GM19023 (cell line): ENCODE results near the gene APRT.
"Not testable (repeated sequence)": the region's sequence is repeated elsewhere in the genome, so short reads cannot be mapped to it uniquely, and the experiment has no call there.

Experiments used
- ATAC-seq: cut with Tn5 transposase; IDR thresholded peaks from one replicate; pipeline ENCODE4 v1.9.1; 2021; ENCODE audit warnings: mild to moderate bottlenecking, moderate library complexity; ENCODE audit not compliant: unreplicated experiment

The APRT gene

DNA sequence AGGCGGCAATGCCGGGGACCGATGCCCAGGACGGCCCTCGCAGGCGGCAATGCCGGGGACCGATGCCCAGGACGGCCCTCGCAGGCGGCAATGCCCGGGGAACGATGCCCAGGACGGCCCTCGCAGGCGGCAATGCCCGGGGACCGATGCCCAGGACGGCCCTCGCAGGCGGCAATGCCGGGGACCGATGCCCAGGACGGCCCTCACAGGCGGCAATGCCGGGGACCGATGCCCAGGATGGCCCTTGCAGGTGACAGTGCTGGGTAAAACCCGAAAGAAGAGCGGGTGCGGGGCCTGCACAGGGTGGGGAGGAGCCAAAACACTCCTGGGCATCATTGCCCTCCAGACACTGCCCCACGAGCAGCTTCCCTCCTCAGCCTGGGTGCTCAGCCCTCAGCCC lies 11.9 kb upstream of the APRT start:
- ATAC-seq, result not testable (repeated sequence)

- ATAC-seq, result no peak
Measured at GRCh38 chr16:88822281-88823040, 10.7 kb upstream of the APRT start.

DNA sequence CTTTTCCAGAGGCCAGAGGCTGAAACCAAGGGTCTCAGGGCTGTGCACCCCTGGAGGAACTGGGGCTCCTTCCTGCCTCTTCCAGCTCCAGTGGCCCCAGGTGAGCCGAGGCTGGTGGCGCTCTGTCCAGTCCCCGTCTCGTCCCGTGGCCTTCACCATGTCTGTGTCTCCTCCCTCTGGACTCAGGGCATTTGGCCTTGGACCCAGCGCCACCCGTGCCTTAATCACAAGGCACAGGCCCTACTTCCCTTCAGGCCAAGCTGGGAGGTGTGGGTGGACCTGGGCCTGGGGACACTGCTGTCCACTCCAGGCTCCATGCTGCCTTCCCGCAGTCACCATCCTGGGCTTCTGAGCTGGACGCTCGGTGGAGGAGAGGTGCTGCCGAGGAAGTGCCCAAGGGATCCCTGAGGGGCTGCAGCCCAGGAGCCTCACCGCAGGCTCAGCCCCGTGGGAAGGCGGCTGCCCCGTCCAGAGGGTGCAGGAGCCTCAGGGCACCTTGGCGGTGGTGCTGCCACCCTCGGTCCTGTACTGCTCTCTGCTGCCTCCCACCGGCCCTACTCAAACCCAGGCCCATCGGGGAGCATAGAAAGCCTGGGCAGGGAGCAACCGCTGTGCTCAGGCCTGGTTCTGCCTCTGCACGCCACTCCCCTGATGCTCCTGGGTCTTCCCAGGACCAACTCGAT lies 9.6 kb upstream of the APRT start:
- no peak for ATAC-seq

DNA sequence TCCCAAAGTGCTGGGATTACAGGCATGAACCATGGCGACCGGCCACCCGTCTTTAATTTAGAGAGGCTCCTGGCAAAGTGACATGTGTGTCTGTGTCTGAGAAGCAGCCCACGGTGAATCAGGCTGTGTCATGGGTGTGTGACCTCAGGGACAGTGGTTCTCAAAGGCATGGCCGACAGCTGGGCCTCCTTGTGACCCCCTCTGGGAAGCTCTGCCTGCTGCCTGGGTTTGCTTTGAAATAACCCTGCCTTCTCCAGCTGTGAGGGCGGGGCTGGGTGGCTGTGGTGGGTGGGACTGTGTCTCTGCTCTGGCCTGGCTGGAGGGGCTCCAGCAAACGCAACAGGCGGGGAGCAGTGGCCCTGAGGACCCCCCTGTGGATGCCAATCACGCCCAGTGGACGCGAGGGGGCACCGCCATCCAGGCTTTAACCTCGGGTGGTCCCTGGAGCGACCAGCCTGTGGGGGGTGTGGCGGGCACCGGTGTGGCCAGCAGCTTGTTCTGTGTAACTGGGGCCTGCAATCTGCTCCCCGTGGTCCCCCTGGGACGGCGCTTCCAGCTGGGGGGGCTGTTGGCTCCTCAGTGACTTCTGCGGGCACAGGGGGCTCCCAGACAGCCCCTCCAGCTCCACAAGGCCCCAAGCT lies 8.8 kb upstream of the APRT start:
- ATAC-seq, result no peak

- no peak for ATAC-seq
Measured at GRCh38 chr16:88819126-88819525, 7.4 kb upstream of the APRT start.

DNA sequence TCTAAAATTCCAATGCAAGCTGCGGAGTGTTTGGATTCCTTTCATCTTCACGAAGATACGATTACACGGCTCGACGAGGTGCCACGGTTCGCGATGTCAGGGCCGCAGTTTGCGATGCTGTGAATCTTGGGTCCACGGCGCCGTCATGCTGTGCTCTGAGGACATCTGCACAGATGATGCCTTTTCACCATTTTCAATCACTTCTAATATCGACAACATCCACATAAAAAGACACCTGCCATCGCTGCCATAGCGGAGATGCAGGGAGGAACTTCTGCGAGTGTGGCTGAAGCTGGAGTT lies 6.8 kb upstream of the APRT start:
- no peak for ATAC-seq

DNA sequence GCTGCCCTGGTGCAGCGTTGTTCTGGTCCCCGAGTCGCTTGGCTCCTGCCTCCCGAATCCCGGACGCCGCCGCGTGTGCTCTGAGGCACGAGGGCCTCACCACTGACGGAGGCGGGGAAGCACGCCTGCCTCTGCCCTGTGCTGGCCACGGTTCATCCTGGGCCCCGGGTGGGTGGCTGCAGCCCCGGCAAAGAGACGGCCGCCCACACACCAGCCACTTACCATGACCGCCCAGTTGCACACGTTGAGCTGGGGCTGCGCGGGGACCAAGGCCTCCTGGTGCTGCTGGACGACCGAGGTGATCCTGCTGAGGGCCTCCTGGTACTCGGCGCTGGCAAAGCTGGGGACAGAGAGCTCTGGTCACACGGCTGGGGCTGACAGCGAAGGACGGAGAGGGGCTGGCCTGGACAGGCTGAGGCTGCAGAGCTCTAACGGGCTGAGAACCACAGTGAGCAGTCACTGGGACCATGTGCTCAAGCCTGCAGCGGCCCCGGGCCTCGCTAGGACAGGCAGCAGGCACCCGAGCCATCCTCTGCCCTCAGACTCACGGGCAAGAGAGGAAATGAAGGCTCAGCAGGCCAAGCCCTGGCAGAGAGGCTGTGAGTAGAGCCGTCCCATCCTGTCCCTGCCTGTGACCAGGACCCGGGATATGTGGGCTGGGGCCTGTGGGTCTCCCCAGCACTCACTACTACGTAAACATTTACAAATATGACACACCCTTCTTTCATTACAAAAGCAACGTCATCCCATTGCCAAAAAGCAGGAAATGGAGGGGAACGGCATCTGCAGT lies 6.3 kb upstream of the APRT start:
- no peak for ATAC-seq

GRCh38 chr16:88816736-88817535 lies 5.2 kb upstream of the APRT start:
- ATAC-seq, result no peak

- ATAC-seq, result no peak
Measured at GRCh38 chr16:88815901-88816589, 4.3 kb upstream of the APRT start.

GRCh38 chr16:88815227-88815626 lies 3.5 kb upstream of the APRT start:
- no peak for ATAC-seq

DNA sequence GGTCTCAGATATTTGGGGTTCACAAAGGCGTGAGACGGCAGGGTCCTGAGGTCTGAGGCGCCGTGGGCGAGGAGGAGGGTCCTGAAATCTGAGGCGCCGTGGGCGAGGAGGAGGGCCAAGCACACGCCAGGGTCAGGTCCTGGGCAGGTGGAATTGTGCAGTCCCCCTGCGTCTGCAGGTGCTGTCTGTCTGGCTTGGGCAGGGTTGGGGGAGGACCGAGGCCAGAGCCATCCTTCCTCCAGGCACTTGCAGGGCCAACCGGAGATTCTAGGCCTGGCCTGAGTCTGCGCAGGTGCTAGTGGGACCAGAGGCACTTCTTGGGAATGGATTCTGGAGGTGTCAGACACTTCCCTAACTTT lies 2.4 kb upstream of the APRT start:
- ATAC-seq, result no peak

- ATAC-seq, result no peak
Measured at GRCh38 chr16:88813269-88814143, 1.8 kb upstream of the APRT start.

DNA sequence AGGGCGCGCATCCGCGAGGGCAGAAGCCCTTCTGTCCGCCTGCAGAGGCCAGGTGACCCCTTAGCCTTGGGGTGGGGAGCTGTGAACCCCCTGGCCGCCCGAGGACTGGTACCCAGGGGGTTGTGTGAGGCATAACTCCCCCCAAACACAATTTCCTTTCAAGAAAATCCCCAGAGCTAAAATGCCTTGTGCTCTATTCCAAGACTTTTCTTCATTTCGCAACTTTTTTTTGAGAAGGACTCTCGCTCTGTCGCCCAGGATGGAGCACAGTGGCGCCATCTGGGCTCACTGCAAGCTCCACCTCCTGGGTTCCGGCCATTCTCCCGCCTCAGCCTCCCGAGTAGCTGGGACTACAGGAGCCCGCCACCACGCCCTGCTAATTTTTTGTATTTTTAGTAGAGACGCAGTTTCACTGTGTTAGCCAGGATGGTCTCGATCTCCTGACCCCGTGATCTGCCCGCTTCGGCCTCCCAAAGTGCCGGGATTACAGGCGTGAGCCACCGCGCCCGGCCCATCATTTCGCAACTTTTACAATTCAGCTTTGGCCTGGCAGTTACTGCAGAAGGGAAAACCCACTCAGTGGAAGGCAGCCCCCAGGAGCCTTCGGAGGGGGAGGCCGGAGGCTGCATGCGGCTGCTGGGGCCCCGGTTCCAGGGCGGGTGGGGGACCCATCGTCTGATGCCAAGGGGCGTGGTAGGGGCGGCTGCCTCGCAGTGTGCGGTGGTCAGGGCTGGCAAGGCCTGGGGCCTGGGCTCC lies 963 bp upstream of the APRT start:
- ATAC-seq, result no peak

- peak; percentile 49 for ATAC-seq
Measured at GRCh38 chr16:88810912-88811768, 588 bp downstream of the APRT start.

DNA sequence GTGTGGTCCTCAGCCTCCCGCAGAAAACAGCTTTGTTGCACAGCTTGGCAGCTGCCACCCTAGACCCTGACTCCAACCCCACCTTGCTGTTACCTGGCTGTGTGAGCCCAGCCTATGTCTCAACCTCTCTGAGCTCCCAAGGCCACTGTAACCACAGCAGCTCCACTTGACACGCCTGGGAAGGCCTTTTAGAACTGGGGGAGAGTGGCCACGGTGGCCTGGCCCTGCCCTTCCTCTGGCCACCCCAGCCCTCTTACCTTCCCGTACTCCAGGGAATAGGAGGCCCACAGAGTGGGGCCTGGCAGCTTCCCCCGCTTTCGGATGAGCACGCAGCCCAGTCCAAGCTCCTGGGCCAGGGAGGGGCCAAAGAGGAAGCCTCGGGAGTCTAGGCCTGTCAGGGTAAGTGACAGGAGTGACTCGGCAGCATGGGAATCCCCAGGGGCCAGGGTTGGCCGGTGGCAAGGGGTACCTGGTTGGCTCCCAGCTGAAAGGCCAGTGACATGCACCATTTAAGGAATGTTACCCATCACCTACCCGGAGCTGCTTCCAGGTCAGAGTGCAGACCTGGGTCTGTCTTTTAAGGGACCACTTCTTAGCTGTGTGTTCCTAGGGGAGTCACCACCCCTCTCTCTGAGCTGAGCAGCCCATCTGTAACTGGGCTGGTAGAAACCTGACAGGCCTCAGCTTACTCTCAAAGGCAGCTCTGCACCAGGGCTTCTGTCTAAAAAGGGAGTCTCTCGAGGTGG lies 1.4 kb downstream of the APRT start:
- no peak for ATAC-seq

- ATAC-seq, result no peak
Measured at GRCh38 chr16:88809676-88810165, 2.0 kb downstream of the APRT start.
